Measurements from ENCODE around the gene MGST3. TPM values are rescaled to one million over a fixed set of nuclear protein-coding genes. Genes with fewer than 3 reads are reported as not detected.

MGST3 gene
- total RNA-seq, 1 donor from 2014 or later = 128 TPM

- no peaks in the 10 kb centered on the region for H3K4me1 Mint-ChIP-seq (ENCODE audit: low read depth)
- H3K27ac Mint-ChIP-seq = no peak overlapping the region
- no peak for TF ChIP-seq CTCF (IDR thresholded peaks at IDR 0.05; ENCODE audit: unreplicated experiment)
- no peak for DNase-seq (ENCODE audit: low spot score, unreplicated experiment)
- H3K9me3 Mint-ChIP-seq (ENCODE audit: low read depth) = no peaks in the 10 kb centered on the region
- H3K27me3 Mint-ChIP-seq = peaks cover 11% of the 10 kb centered on the region
- H3K4me3 Mint-ChIP-seq (ENCODE audit: low read depth) = no peak overlapping the region
- no peaks in the 10 kb centered on the region for H3K36me3 Mint-ChIP-seq (ENCODE audit: insufficient read depth)
Measured at GRCh38 chr1:165619647-165620151, 11.3 kb upstream of the MGST3 start.

- Mint-ChIP-seq H3K27ac (no peak overlapping the region), H3K4me1 (ENCODE audit: low read depth) (peaks cover 4% of the 10 kb centered on the region)
Measured at GRCh38 chr1:165623624-165624023, 7.4 kb upstream of the MGST3 start.

GRCh38 chr1:165624441-165624840 is 6.6 kb upstream of the MGST3 start:
- DNase-seq (ENCODE audit: low spot score, unreplicated experiment) = no peak
- no peak overlapping the region for H3K4me3 Mint-ChIP-seq (ENCODE audit: low read depth)

More at GRCh38 chr1:165623624-165624023, 7.4 kb upstream of the MGST3 start:
- no peak overlapping the region for H3K4me3 Mint-ChIP-seq (ENCODE audit: low read depth)
- peaks cover 4% of the 10 kb centered on the region for H3K27me3 Mint-ChIP-seq
- no peaks in the 10 kb centered on the region for H3K9me3 Mint-ChIP-seq (ENCODE audit: low read depth)
- DNase-seq (ENCODE audit: low spot score, unreplicated experiment) = no peak
- no peak for TF ChIP-seq CTCF (IDR thresholded peaks at IDR 0.05; ENCODE audit: unreplicated experiment)
- no peaks in the 10 kb centered on the region for H3K36me3 Mint-ChIP-seq (ENCODE audit: insufficient read depth)

GRCh38 chr1:165628147-165628822 is 2.7 kb upstream of the MGST3 start:
- Mint-ChIP-seq H3K27me3 (no peaks in the 10 kb centered on the region), H3K4me1 (ENCODE audit: low read depth) (peaks cover 15% of the 10 kb centered on the region), H3K4me3 (ENCODE audit: low read depth) (no peak overlapping the region), H3K36me3 (ENCODE audit: insufficient read depth) (no peaks in the 10 kb centered on the region), H3K9me3 (ENCODE audit: low read depth) (no peaks in the 10 kb centered on the region), H3K27ac (no peak overlapping the region)
- TF ChIP-seq CTCF (IDR thresholded peaks at IDR 0.05; ENCODE audit: unreplicated experiment) = no peak
- DNase-seq (ENCODE audit: low spot score, unreplicated experiment) = no peak

More at GRCh38 chr1:165624441-165624840, 6.6 kb upstream of the MGST3 start:
- Mint-ChIP-seq H3K27me3 (peaks cover 4% of the 10 kb centered on the region), H3K4me1 (ENCODE audit: low read depth) (peaks cover 8% of the 10 kb centered on the region), H3K9me3 (ENCODE audit: low read depth) (no peaks in the 10 kb centered on the region), H3K36me3 (ENCODE audit: insufficient read depth) (no peaks in the 10 kb centered on the region), H3K27ac (no peak overlapping the region)
- no peak for TF ChIP-seq CTCF (IDR thresholded peaks at IDR 0.05; ENCODE audit: unreplicated experiment)

- Mint-ChIP-seq H3K9me3 (ENCODE audit: low read depth) (no peaks in the 10 kb centered on the region), H3K36me3 (ENCODE audit: insufficient read depth) (no peaks in the 10 kb centered on the region), H3K4me3 (ENCODE audit: low read depth) (peak overlapping the region; percentile 20), H3K27ac (peak overlapping the region; percentile 89), H3K4me1 (ENCODE audit: low read depth) (peaks cover 20% of the 10 kb centered on the region), H3K27me3 (no peaks in the 10 kb centered on the region)
- DNase-seq (ENCODE audit: low spot score, unreplicated experiment) = no peak
- no peak for TF ChIP-seq CTCF (IDR thresholded peaks at IDR 0.05; ENCODE audit: unreplicated experiment)
Measured at GRCh38 chr1:165629151-165629550, 1.9 kb upstream of the MGST3 start.

All from progenitor cell of endocrine pancreas (in vitro differentiated cells).